Measurements from ENCODE around the gene NAGPA. TPM values are rescaled to one million over a fixed set of nuclear protein-coding genes. Genes with fewer than 3 reads are reported as not detected.

NAGPA gene
- total and polyA plus RNA-seq, 2 donors from 2014 or later = 13.8 to 14.5 TPM

DNA sequence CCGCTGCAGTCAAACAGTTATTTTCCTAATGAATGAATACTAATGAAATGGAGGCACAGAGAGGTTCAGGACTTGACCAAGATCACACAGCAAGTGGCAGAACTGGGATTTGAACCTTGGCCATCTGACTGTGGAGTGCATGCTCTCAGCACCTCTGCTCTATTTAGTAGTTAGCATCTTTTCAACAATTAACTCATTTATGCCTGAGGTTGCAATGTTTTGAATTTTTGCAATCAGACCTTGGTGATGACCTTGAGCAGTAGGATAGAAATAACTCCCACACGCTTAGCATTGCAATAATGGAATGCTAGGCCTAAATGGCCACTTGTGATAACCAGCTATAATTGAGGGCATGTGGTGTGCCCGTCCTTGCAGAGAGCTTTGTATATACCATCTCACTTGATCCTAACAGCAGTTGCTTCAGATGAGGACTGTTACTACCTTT is 31.0 kb downstream of the NAGPA start:
- H3K4me1 ChIP-seq (ENCODE audit: control insufficient read depth in 2 of 3, insufficient read depth in 2 of 3, low read depth in 1 of 3, low read length in 3 of 3) = no peaks in the 10 kb centered on the region
- no peak overlapping the region for H3K4me3 ChIP-seq (ENCODE audit: low read length in 3 of 3)
- TF ChIP-seq, protein P1, sequence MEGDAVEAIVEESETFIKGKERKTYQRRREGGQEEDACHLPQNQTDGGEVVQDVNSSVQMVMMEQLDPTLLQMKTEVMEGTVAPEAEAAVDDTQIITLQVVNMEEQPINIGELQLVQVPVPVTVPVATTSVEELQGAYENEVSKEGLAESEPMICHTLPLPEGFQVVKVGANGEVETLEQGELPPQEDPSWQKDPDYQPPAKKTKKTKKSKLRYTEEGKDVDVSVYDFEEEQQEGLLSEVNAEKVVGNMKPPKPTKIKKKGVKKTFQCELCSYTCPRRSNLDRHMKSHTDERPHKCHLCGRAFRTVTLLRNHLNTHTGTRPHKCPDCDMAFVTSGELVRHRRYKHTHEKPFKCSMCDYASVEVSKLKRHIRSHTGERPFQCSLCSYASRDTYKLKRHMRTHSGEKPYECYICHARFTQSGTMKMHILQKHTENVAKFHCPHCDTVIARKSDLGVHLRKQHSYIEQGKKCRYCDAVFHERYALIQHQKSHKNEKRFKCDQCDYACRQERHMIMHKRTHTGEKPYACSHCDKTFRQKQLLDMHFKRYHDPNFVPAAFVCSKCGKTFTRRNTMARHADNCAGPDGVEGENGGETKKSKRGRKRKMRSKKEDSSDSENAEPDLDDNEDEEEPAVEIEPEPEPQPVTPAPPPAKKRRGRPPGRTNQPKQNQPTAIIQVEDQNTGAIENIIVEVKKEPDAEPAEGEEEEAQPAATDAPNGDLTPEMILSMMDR (IDR thresholded peaks at IDR 0.05; ENCODE audit: borderline replicate concordance, extremely low read depth, insufficient read depth) = no peak
- H3K27ac ChIP-seq (ENCODE audit: low read depth in 2 of 2, low read length in 2 of 2) = no peak overlapping the region
- FAIRE-seq = no peak
- no peaks in the 10 kb centered on the region for H3K36me3 ChIP-seq (ENCODE audit: control insufficient read depth in 2 of 3, insufficient read depth in 3 of 3, low read length in 3 of 3)
- intact Hi-C loops (cut with DNase I) = no loop called here
- no peaks in the 10 kb centered on the region for H3K9me3 ChIP-seq (ENCODE audit: control insufficient read depth in 2 of 3, insufficient read depth in 1 of 3, low read length in 3 of 3)
- H3K27me3 ChIP-seq (ENCODE audit: control insufficient read depth, insufficient read depth, low read length) = no peaks in the 10 kb centered on the region
- no peak overlapping the region for H3K9ac ChIP-seq (ENCODE audit: low read length in 3 of 3)
- DNase-seq = no peak

- H3K4me1 ChIP-seq (ENCODE audit: control insufficient read depth in 2 of 3, insufficient read depth in 2 of 3, low read depth in 1 of 3, low read length in 3 of 3) = no peaks in the 10 kb centered on the region
- no peaks in the 10 kb centered on the region for H3K9me3 ChIP-seq (ENCODE audit: control insufficient read depth in 2 of 3, insufficient read depth in 1 of 3, low read length in 3 of 3)
- DNase-seq (peak in 1 of 5 donors; percentile 3), FAIRE-seq (no peak)
- H3K4me3 ChIP-seq (ENCODE audit: low read length in 3 of 3) = no peak overlapping the region
- no peaks in the 10 kb centered on the region for H3K27me3 ChIP-seq (ENCODE audit: control insufficient read depth, insufficient read depth, low read length)
- TF ChIP-seq, protein P1 (IDR thresholded peaks at IDR 0.05; ENCODE audit: borderline replicate concordance, extremely low read depth, insufficient read depth) = no peak
- intact Hi-C loops (cut with DNase I) = no loop called here
- no peak overlapping the region for H3K27ac ChIP-seq (ENCODE audit: low read depth in 2 of 2, low read length in 2 of 2)
- no peak overlapping the region for H3K9ac ChIP-seq (ENCODE audit: low read length in 3 of 3)
- H3K36me3 ChIP-seq (ENCODE audit: control insufficient read depth in 2 of 3, insufficient read depth in 3 of 3, low read length in 3 of 3) = no peaks in the 10 kb centered on the region
These were observed 31.7 kb downstream of the NAGPA start for GRCh38 chr16:5001986-5002385.

DNA sequence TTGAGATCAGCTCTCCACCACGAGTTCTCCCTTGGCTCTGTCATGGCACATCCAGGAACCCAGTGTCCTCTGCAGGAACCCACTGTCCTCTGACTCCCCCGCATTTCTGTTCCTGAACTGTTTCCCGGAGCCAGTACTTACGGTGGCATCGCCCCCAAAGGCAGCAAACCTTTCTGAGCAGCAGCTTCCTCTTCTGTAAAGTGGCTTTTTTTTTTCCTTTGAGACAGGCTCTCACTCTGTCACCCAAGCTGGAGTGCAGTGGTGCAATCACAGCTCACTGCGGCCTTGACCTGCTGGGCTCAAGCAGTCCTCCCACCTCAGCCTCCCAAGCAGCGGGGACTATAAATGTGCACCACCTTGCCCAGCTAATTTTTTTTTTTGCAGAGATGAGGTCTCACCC is 32.2 kb downstream of the NAGPA start:
- no peak overlapping the region for H3K9ac ChIP-seq (ENCODE audit: low read length in 3 of 3)
- FAIRE-seq (no peak), DNase-seq (peak in 1 of 5 donors; percentile 7)
- H3K27ac ChIP-seq (ENCODE audit: low read depth in 2 of 2, low read length in 2 of 2) = no peak overlapping the region
- H3K4me3 ChIP-seq (ENCODE audit: low read length in 3 of 3) = no peak overlapping the region
- TF ChIP-seq, protein P1 (IDR thresholded peaks at IDR 0.05; ENCODE audit: borderline replicate concordance, extremely low read depth, insufficient read depth) = no peak
- no peaks in the 10 kb centered on the region for H3K27me3 ChIP-seq (ENCODE audit: control insufficient read depth, insufficient read depth, low read length)
- H3K9me3 ChIP-seq (ENCODE audit: control insufficient read depth in 2 of 3, insufficient read depth in 1 of 3, low read length in 3 of 3) = no peaks in the 10 kb centered on the region
- intact Hi-C loops (cut with DNase I) = no loop called here
- no peaks in the 10 kb centered on the region for H3K4me1 ChIP-seq (ENCODE audit: control insufficient read depth in 2 of 3, insufficient read depth in 2 of 3, low read depth in 1 of 3, low read length in 3 of 3)
- H3K36me3 ChIP-seq (ENCODE audit: control insufficient read depth in 2 of 3, insufficient read depth in 3 of 3, low read length in 3 of 3) = no peaks in the 10 kb centered on the region

DNA sequence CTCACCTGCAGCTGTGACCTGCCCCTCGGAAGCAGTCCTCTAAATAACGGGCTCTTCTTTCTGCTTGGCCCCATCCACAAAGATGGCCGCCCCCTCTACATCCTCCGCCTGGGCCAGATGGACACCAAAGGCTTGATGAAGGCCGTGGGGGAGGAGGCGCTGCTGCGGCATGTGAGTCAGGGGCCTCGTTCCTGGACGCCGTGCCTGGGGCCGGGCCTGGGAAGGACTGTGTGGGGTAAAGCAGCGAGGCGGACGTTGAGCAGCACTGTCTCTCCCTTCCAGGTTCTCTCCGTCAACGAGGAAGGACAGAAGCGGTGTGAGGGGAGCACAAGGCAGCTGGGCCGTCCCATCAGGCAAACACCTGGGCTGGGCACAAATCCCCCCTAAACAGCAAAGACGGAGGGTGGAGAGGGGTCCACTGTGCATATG is 33.1 kb downstream of the NAGPA start:
- DNase-seq (peak in 1 of 5 donors; percentile 68), FAIRE-seq (no peak)
- H3K27ac ChIP-seq (ENCODE audit: low read depth in 2 of 2, low read length in 2 of 2) = no peak overlapping the region
- no peaks in the 10 kb centered on the region for H3K4me1 ChIP-seq (ENCODE audit: control insufficient read depth in 2 of 3, insufficient read depth in 2 of 3, low read depth in 1 of 3, low read length in 3 of 3)
- no peak overlapping the region for H3K4me3 ChIP-seq (ENCODE audit: low read length in 3 of 3)
- H3K9me3 ChIP-seq (ENCODE audit: control insufficient read depth in 2 of 3, insufficient read depth in 1 of 3, low read length in 3 of 3) = no peaks in the 10 kb centered on the region
- H3K9ac ChIP-seq (ENCODE audit: low read length in 3 of 3) = no peak overlapping the region
- TF ChIP-seq, protein P1 (IDR thresholded peaks at IDR 0.05; ENCODE audit: borderline replicate concordance, extremely low read depth, insufficient read depth) = no peak
- intact Hi-C loops (cut with DNase I) = no loop called here
- H3K36me3 ChIP-seq (ENCODE audit: control insufficient read depth in 2 of 3, insufficient read depth in 3 of 3, low read length in 3 of 3) = no peaks in the 10 kb centered on the region
- no peaks in the 10 kb centered on the region for H3K27me3 ChIP-seq (ENCODE audit: control insufficient read depth, insufficient read depth, low read length)

Measured in kidney (tissue), 14 donors.